Measurements from ENCODE around the gene BMPR1A. TPM values are rescaled to one million over a fixed set of nuclear protein-coding genes. Genes with fewer than 3 reads are reported as not detected.
"Not testable (repeated sequence)": the region's sequence is repeated elsewhere in the genome, so short reads cannot be mapped to it uniquely, and the experiment has no call there.

Gene BMPR1A
- total RNA-seq, 1 experiment from 2014 or later: 26.0 TPM

- peak; percentile 16 for DNase-seq (ENCODE audit: low read depth)
Observed at GRCh38 chr10:86871563-86872183, 115.3 kb downstream of the BMPR1A start.

GRCh38 chr10:86872757-86873156, 116.3 kb downstream of the BMPR1A start:
- no peak for DNase-seq (ENCODE audit: low read depth)

GRCh38 chr10:86876748-86877147, 120.3 kb downstream of the BMPR1A start:
- DNase-seq (ENCODE audit: low read depth): peak; percentile 15

GRCh38 chr10:86878983-86879713, 122.7 kb downstream of the BMPR1A start:
- no peak for DNase-seq (ENCODE audit: low read depth)

GRCh38 chr10:86880971-86881370, 124.6 kb downstream of the BMPR1A start:
- DNase-seq (ENCODE audit: low read depth): no peak

- peak; percentile 79 for DNase-seq (ENCODE audit: low read depth)
Observed at GRCh38 chr10:86888585-86889381, 132.4 kb downstream of the BMPR1A start.

GRCh38 chr10:86889997-86890396, 133.6 kb downstream of the BMPR1A start:
- DNase-seq (ENCODE audit: low read depth): no peak

- DNase-seq (ENCODE audit: low read depth): no peak
Observed at GRCh38 chr10:86898511-86898910, 142.1 kb downstream of the BMPR1A start.

- no peak for DNase-seq (ENCODE audit: low read depth)
Observed at GRCh38 chr10:86899132-86899531, 142.7 kb downstream of the BMPR1A start.

- DNase-seq (ENCODE audit: low read depth): peak; percentile 46
Observed at GRCh38 chr10:86899670-86900276, 143.4 kb downstream of the BMPR1A start.

GRCh38 chr10:86900955-86901354, 144.5 kb downstream of the BMPR1A start:
- no peak for DNase-seq (ENCODE audit: low read depth)

GRCh38 chr10:86904600-86904999, 148.2 kb downstream of the BMPR1A start:
- DNase-seq (ENCODE audit: low read depth): no peak

GRCh38 chr10:86905429-86905828, 149.0 kb downstream of the BMPR1A start:
- DNase-seq (ENCODE audit: low read depth): no peak

GRCh38 chr10:86914734-86915133, 158.3 kb downstream of the BMPR1A start:
- DNase-seq (ENCODE audit: low read depth): no peak

GRCh38 chr10:86918022-86918471, 161.6 kb downstream of the BMPR1A start:
- DNase-seq (ENCODE audit: low read depth): peak; percentile 34

GRCh38 chr10:86922553-86922961, 166.1 kb downstream of the BMPR1A start:
- no peak for DNase-seq (ENCODE audit: low read depth)

GRCh38 chr10:86929468-86930380, 173.3 kb downstream of the BMPR1A start:
- DNase-seq (ENCODE audit: low read depth): no peak

- no peak for DNase-seq (ENCODE audit: low read depth)
Observed at GRCh38 chr10:86931872-86932271, 175.5 kb downstream of the BMPR1A start.

GRCh38 chr10:86932674-86933073, 176.3 kb downstream of the BMPR1A start:
- DNase-seq (ENCODE audit: low read depth): no peak

GRCh38 chr10:86934162-86934711, 177.8 kb downstream of the BMPR1A start:
- DNase-seq (ENCODE audit: low read depth): not testable (repeated sequence)

Data from HT1080 (cell line).